ENCODE measurements around the gene XIRP1. TPM values are rescaled to one million over a fixed set of nuclear protein-coding genes. Genes with fewer than 3 reads are reported as not detected.
"Not testable (repeated sequence)": the region's sequence is repeated elsewhere in the genome, so short reads cannot be mapped to it uniquely, and the experiment has no call there.

XIRP1 gene
- total and polyA plus RNA-seq, 7 donors = 111 to 2,126 (median 601) TPM

DNA sequence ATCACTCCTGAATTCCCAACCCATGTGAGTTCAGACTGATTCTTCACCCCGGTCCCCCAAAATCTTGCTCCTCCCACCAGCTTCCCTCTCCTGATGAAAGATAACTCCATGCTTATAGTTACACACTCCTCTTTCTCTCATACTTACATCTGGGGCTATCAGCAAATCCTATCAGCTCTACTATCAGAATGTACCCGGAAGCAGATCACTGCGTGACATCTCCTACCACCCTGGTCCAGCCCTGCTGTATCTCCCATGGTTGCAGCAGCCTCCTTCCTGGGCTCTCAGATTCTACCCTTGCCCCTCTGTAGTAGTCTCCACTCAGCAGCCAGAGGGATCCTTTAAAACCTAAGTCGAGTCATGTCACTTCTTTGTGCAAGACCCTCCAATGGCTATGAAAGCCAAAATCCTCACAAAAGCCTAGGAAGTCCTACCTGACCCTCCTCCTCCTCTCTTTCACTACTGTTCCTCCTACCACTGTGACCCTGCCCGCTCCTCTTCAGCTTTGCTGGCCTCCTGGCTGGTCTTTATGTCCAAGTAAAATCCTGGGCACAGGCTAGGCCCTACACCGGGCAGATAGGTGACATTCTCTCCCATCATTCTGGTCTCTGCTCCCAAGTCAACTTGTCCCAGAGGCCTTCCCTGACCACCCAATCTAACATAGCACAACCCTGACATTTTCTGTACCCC lies 16.2 kb downstream of the XIRP1 start:
- Histone ChIP-seq H3K27me3 (ENCODE audit: insufficient read depth in 3 of 3, low read length in 2 of 3) (no peaks in the 10 kb centered on the region), H3K27ac (peak overlapping the region; percentile 85), H3K4me1 (peaks cover 13% of the 10 kb centered on the region), H3K4me3 (no peak overlapping the region), H3K36me3 (ENCODE audit: insufficient read depth in 1 of 2, low read depth in 1 of 2) (no peaks in the 10 kb centered on the region), H3K9me3 (no peaks in the 10 kb centered on the region)
- no peak for TF ChIP-seq CTCF (IDR thresholded peaks at IDR 0.05)
- ATAC-seq (no peak), DNase-seq (no peak)
- intact Hi-C loops (cut with DNase I) = no loop called here
- 76 to 82% (median 80%) methylated on average over 6 of the region's 6 CpGs for WGBS, 3 donors

- peaks cover 5% of the 10 kb centered on the region for H3K4me1 ChIP-seq
- H3K9me3 ChIP-seq = no peaks in the 10 kb centered on the region
- DNase-seq = no peak
- H3K27ac ChIP-seq = no peak overlapping the region
- 79 to 83% (median 81%) methylated on average over 2 of the region's 2 CpGs for WGBS, 3 donors
- H3K27me3 ChIP-seq (ENCODE audit: insufficient read depth in 3 of 3, low read length in 2 of 3) = no peaks in the 10 kb centered on the region
- ATAC-seq = no peak
- intact Hi-C loops (cut with DNase I) = no loop called here
- no peak for TF ChIP-seq CTCF (IDR thresholded peaks at IDR 0.05)
- no peak overlapping the region for H3K4me3 ChIP-seq
- no peaks in the 10 kb centered on the region for H3K36me3 ChIP-seq (ENCODE audit: insufficient read depth in 1 of 2, low read depth in 1 of 2)
Measured at GRCh38 chr3:39173318-39174125, 18.9 kb downstream of the XIRP1 start.

DNA sequence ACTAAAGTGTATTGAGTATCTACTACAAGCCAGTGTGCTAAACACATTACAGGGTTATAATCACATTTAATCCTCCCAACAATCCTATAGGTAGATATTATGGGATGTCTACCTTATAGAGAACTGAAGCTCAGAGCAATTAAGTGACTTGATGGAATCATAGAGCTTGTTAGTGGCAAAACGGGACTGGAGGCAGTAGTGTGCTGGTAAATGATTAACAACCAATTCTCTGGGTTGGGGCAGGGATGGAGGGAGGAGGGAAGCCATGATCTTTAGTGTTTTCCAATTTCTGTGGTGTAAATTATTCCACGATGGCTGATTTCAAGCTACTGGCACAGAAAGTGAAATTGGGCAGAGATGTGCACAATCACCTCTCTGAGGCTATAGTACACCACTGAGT lies 20.5 kb downstream of the XIRP1 start:
- intact Hi-C loops (cut with DNase I) = no loop called here
- no peak overlapping the region for H3K4me3 ChIP-seq
- H3K4me1 ChIP-seq = peaks cover 10% of the 10 kb centered on the region
- TF ChIP-seq CTCF (IDR thresholded peaks at IDR 0.05) = no peak
- H3K27ac ChIP-seq = no peak overlapping the region
- H3K36me3 ChIP-seq (ENCODE audit: insufficient read depth in 1 of 2, low read depth in 1 of 2) = no peaks in the 10 kb centered on the region
- no peaks in the 10 kb centered on the region for H3K27me3 ChIP-seq (ENCODE audit: insufficient read depth in 3 of 3, low read length in 2 of 3)
- 55 to 81% (median 73%) methylated on average over 2 of the region's 2 CpGs for WGBS, 3 donors
- no peaks in the 10 kb centered on the region for H3K9me3 ChIP-seq
- no peak for ATAC-seq
- no peak for DNase-seq

DNA sequence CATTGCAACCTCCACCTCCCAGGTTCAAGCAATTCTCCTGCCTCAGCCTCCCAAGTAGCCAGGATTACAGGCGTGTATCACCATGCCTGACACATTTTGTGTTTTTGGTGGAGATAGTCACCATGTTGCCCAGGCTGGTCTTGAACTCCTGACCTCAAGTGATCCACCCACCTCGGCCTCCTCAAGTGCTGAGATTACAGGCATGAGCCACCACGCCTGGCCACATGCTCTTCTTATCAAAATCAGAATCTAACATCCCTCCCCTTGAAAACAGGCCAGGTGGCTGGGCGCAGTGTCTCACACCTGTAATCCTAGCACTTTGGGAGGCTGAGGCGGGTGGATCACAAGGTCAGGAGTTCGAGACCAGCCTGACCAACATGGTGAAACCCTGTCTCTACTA lies 21.5 kb downstream of the XIRP1 start:
- H3K9me3 ChIP-seq; ATAC-seq; H3K4me3 ChIP-seq; DNase-seq; H3K36me3 ChIP-seq (ENCODE audit: insufficient read depth in 1 of 2, low read depth in 1 of 2); H3K27me3 ChIP-seq (ENCODE audit: insufficient read depth in 3 of 3, low read length in 2 of 3); intact Hi-C loops (cut with DNase I); H3K27ac ChIP-seq: not testable (repeated sequence)
- WGBS, 3 donors = 87 to 91% (median 90%) methylated on average over 4 to 6 of the region's 6 CpGs
- H3K4me1 ChIP-seq = peaks cover 16% of the 10 kb centered on the region

DNA sequence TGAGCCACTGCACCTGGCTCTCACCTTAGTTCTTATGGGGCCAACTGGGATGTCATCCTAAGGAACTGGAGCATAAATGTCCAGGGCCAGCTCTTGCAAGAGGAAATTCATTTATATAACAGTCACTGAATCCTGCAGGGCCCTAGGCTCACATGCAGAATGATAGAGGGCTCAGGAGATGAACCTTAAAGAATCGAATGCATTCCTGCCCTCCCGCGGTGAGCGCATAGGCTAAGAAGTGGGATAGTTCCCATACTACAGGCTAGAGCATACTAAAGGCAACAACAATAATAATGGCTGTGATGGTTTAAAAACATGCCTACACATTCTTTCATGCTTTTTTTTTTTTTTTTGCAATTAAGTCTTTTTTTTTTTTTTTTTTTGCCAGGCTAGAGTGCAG lies 21.9 kb downstream of the XIRP1 start:
- no peaks in the 10 kb centered on the region for H3K27me3 ChIP-seq (ENCODE audit: insufficient read depth in 3 of 3, low read length in 2 of 3)
- DNase-seq (no peak), ATAC-seq (no peak)
- no peak overlapping the region for H3K27ac ChIP-seq
- no peak for TF ChIP-seq CTCF (IDR thresholded peaks at IDR 0.05)
- H3K9me3 ChIP-seq = no peaks in the 10 kb centered on the region
- 85 to 88% (median 86%) methylated on average over 4 of the region's 4 CpGs for WGBS, 3 donors
- no peak overlapping the region for H3K4me3 ChIP-seq
- H3K4me1 ChIP-seq = peaks cover 16% of the 10 kb centered on the region
- no peaks in the 10 kb centered on the region for H3K36me3 ChIP-seq (ENCODE audit: insufficient read depth in 1 of 2, low read depth in 1 of 2)
- intact Hi-C loops (cut with DNase I) = no loop called here

Data from psoas muscle (tissue), 8 donors.